ENCODE results near the gene ZNF708.
"Not testable (repeated sequence)": the region's sequence is repeated elsewhere in the genome, so short reads cannot be mapped to it uniquely, and the experiment has no call there.

The ZNF708 gene

DNA sequence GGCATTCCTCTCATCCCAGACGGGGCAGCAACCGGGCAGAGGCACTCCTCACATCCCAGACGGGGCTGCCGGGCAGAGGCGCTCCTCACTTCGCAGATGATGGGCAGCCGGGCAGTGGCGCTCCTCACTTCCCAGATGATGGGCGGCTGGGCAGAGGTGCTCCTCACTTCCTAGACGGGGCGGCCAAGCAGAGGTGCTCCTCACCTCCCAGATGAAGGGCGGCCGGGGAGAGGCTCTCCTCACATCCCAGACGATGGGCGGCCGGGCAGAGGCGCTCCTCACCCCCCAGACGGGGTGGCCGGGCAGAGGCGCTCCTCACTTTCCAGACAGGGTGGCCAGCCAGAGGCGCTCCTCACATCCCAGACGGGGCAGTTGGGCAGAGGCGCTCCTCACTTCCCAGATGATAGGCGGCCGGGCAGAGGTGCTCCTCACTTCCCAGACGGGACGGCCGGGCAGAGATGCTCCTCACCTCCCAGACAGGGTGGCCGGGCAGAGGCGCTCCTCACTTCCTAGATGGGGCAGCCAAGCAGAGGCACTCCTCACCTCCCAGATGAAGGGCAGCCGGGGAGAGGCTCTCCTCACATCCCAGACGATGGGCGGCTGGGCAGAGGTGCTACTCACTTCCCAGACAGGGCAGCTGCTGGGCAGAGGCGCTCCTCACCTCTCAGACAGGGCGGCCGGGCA lies 68.9 kb downstream of the ZNF708 start:
- in situ Hi-C loops (cut with MboI; ENCODE audit: low sequenced_read_pairs), result no loop called here

- in situ Hi-C loops (cut with MboI; ENCODE audit: low sequenced_read_pairs), result not testable (repeated sequence)
These were observed 69.6 kb downstream of the ZNF708 start for GRCh38 chr19:21259421-21260124.

DNA sequence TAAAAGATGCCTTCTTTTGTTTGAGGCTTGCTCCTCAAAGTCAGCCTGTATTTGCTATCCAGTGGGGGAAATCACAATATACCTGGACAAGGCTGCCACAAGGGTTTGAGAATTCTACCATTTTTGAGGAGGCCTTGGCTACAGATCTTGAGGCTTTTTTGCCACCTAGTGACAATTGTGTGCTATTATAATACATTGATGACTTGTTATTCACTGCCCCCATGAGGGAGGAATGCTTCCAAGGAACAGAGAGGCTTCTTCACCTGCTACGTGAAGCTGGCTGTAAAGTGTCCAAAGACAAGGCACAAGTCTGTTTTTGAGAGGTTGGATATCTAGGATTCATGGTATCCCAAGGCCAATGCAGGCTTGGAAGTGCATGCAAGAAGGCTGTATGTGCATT lies 72.5 kb downstream of the ZNF708 start:
- in situ Hi-C loops (cut with MboI; ENCODE audit: low sequenced_read_pairs), result no loop called here

Measured in HL-60/S4 (cell line).